Measurements from ENCODE around the gene CDK5.
A peak's percentile ranks its signal among the peaks of the same experiment; 100 is the strongest.

The CDK5 gene

GRCh38 chr7:151085691-151086620 is 28.3 kb upstream of the CDK5 start, which contains the start of gene AGAP3:
AGAP3 (plus strand) TSS chr7:151086475; CDS start chr7:151086742, 267 bp downstream.
- peak; percentile 82 to 91 for DNase-seq

GRCh38 chr7:151085329-151085690 is 27.6 kb upstream of the CDK5 start:
- DNase-seq: no peak

- DNase-seq: no peak
These were observed 26.1 kb upstream of the CDK5 start for GRCh38 chr7:151083824-151084160.

- peak; percentile 40 to 73 for DNase-seq
These were observed 25.6 kb upstream of the CDK5 start, which contains the start of gene TMUB1 for GRCh38 chr7:151083071-151083823. TMUB1 (minus strand) TSS chr7:151083493; CDS start chr7:151082563, 930 bp downstream.

- no peak for DNase-seq
These were observed 24.7 kb upstream of the CDK5 start for GRCh38 chr7:151082141-151083070.

DNA sequence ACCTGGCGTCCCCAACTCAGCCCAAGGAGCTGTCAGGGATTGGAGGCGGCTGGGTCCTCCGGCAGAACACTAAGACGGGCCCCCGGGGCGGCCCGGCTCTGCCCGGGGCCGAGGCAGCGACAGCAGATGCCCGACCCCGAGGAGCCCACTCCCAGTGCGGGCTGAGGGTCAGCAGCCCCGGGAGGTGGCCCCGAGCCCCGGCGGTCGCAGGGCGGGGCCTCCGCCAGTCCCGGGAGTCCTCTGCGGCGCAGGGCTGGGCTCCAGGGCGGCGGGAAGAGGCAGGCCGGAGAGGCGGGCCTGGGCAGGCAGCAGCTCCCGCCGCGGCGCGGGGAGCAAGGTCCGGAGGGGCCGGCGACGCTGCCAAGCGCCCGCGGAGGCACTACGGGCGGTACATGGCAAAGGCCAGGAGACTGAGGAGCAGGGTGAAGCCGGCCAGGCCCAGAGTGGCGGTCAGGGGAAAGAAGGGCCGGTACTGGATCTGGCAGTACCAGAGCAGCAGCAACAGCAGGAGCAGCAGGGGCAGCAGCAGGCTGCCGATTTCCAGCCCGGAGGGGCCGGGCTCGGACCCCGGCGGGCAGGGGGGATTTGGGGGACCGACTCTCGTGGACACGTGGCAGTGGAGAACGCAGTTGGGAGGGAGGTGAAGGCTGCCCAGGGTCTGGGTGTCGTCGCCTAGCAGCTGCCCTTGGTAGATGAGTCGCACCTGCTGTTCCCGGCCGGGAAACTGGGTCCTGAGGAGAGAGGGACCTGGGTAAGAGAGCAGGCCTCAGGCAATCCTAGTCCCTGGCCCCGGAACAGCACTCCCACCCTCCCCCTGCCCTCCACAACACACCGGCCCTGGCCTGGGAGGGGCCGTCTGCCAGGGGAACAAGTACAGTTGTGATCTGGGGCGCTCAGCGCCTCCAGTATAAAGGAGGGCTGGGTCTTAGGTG is 23.7 kb upstream of the CDK5 start:
- DNase-seq: peak in 1 of 2 experiments; percentile 39

GRCh38 chr7:151080522-151081169 is 22.9 kb upstream of the CDK5 start, which contains the start of gene FASTK:
FASTK (minus strand) TSS chr7:151080809; CDS start chr7:151080766, 43 bp downstream.
- peak; percentile 71 to 85 for DNase-seq

- DNase-seq: no peak
These were observed 22.4 kb upstream of the CDK5 start for GRCh38 chr7:151080067-151080521.

DNA sequence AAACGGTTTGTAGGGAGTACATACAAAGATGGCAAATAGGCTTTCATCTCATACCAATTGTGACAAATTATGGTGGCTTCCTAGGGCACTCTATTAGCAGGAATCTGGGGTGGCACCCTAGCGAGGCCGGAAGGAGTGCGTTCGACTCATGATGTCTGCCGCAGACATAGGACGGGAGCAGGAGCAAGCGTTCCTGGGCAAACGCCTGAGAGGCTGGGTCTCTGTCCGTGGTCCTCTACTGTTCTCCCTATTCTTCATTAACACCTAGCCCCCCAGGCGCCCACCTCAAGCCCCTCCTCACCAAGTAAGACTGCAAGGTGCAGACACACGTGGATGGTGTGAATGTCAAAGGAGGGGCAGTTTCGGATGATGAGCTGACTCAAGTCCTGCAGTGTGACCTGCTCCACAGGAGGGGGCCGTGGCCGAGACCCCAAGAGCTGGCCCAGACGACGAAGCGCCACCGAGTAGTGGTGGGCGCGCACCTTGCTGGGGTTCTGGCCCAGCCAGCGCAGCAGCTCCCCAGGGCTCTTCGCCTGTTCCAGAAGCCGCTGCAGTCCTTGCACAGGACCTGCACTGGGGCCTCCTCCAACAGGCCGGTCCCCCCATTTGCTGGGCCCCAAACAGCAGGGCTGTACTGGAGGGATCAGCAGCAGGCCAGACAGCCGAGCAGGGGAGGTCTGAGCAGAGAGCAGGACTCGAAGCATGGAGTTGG is 21.7 kb upstream of the CDK5 start:
- DNase-seq: no peak

GRCh38 chr7:151078233-151079040 is 20.7 kb upstream of the CDK5 start:
- DNase-seq: no peak

DNA sequence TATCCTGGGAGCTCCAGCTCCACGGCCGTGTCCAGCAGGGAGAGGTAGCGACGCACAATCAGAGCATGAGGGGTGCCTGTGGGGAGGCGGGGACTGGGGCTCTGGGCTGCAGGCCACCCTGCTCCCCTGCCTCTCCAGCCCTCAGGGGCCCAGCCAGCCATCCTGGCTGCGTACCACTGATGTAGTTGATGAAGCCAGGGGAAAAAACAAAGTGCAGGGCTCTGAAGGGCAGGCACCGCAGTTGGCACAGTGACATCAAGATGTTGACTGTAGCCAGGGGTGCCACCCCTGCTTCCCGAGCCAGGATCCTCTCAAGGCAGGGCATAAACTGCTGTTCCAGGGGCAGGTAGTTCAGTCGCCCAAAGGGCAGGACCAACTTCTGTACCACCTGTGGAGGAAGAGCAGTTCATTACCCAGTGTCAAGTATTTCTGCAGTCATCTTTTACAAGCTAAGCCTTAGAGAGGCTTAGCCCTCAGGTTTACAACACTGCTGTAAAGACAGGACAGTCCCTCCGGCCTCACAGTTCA is 20.1 kb upstream of the CDK5 start:
- no peak for DNase-seq

- no peak for DNase-seq
These were observed 19.4 kb upstream of the CDK5 start for GRCh38 chr7:151076863-151077704.

DNA sequence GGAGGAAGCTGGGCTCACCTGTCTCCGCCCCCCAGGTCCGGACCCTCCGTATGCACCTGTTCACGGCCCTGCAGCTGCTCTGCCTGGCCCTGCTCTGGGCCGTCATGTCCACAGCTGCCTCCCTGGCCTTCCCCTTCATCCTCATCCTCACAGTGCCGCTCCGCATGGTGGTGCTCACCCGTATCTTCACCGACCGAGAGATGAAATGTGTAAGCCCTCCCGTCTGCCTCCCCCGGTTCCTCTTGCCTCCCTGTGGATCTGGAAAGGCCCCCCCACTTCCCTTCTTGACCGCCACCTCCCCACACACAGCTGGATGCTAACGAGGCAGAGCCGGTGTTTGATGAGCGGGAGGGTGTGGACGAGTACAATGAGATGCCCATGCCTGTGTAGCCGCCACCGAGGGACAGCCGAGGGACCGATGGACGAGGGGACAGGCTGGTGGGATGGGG is 18.3 kb upstream of the CDK5 start:
- DNase-seq: no peak

DNA sequence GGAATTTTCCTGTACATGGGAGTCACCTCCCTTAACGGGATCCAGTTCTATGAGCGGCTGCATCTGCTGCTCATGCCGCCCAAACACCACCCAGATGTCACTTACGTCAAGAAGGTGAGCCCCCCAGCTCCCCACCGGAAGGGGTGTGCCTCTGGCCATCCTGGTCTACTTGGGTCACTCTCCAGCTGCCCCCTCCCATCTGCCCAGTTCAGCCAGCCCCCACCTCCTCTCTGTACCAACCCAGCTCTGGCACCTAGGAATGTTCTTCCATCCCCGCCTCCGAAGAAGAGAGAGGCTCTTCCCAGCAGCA is 17.9 kb upstream of the CDK5 start:
- DNase-seq: no peak

DNA sequence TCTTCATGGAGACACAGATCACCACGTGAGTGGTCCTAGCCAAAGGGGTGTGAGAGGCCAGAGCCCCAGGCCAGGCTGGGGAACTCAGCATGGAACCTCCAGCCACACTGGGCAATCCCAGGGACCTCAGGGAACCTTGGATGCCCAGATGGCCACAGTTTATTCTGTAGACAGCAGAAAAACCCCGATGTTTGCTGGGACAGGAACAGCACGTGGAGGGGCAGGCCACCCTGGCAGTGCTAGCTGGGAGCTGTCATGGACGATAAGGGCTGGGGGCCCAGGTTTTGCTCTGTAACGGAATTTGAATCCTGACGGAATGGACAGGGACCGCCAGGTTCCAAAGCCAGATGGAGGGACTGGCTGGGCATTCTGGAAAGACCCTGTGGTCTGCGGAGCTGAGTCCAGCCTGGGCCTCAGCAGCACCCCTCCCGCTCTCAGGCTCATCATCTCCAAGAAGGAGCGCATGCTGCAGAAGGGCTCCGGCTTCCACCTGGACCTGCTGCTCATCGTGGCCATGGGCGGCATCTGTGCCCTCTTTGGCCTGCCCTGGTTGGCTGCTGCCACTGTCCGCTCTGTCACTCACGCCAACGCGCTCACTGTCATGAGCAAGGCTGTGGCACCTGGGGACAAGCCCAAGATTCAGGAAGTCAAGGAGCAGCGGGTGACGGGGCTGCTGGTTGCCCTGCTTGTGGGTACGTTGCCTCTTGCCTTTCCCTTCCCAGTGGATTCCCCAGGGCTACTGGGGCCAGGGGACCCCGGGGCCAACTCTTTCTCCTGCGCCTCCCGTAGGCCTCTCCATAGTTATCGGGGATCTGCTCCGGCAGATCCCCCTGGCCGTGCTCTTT is 17.3 kb upstream of the CDK5 start:
- no peak for DNase-seq

DNA sequence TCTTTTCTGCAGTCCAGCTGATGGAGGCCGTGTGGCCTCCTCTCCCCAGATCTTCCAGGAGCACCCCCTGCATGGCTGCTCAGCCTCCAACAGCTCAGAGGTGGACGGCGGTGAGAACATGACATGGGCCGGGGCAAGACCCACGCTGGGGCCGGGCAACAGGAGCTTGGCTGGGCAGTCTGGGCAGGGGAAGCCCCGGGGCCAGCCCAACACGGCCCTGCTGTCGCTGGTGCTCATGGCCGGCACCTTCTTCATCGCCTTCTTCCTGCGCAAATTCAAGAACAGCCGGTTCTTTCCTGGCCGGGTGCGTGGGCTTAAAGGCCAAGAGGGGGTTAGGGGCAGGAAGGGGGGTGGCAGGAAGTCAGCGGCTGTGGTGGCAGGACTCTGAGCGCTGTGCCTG is 16.3 kb upstream of the CDK5 start:
- DNase-seq: no peak

Measured in NCI-H524 (cell line).